ENCODE data around the gene NRIP1. TPM values are rescaled to one million over a fixed set of nuclear protein-coding genes. Genes with fewer than 3 reads are reported as not detected.
A peak's percentile ranks its signal among the peaks of the same experiment; 100 is the strongest.

NRIP1 gene
- total RNA-seq, 2 donors from 2014 or later = 29.9 to 35.9 TPM

- H3K9ac ChIP-seq (ENCODE audit: extremely low read depth, low read length, poor library complexity, severe bottlenecking) = peak overlapping the region; percentile 81
- peaks cover 70% of the 10 kb centered on the region for H3K4me1 Mint-ChIP-seq
- no peak overlapping the region for H3K27ac Mint-ChIP-seq
Measured at GRCh38 chr21:15061747-15062605, 2.8 kb downstream of the NRIP1 start.

DNA sequence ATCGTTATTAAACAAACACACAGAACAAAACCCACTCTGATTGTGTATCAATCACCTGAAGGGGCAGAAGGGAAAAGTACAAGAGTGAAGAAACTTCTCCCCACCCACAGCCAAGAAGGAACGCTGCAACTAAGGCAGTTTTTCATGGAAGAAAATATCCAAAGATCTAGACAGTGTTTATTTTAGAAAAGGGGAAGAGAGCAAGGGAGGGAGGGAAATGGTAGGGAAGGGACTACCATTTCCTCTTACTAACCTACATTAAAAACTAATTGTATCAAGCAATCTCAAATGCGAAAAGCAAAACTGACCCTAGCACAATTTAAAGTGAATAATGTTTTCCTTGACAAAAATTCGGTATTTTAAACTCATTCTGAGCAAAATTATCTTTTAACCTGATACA is 3.5 kb downstream of the NRIP1 start:
- TF ChIP-seq, protein P1, sequence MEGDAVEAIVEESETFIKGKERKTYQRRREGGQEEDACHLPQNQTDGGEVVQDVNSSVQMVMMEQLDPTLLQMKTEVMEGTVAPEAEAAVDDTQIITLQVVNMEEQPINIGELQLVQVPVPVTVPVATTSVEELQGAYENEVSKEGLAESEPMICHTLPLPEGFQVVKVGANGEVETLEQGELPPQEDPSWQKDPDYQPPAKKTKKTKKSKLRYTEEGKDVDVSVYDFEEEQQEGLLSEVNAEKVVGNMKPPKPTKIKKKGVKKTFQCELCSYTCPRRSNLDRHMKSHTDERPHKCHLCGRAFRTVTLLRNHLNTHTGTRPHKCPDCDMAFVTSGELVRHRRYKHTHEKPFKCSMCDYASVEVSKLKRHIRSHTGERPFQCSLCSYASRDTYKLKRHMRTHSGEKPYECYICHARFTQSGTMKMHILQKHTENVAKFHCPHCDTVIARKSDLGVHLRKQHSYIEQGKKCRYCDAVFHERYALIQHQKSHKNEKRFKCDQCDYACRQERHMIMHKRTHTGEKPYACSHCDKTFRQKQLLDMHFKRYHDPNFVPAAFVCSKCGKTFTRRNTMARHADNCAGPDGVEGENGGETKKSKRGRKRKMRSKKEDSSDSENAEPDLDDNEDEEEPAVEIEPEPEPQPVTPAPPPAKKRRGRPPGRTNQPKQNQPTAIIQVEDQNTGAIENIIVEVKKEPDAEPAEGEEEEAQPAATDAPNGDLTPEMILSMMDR (conservative IDR thresholded peaks at IDR 0.05) = no peak
- Histone ChIP-seq H3K27me3 (ENCODE audit: control insufficient read depth, insufficient read depth, low read length, poor library complexity, severe bottlenecking) (no peaks in the 10 kb centered on the region), H3K9me3 (ENCODE audit: control insufficient read depth, low read length) (no peaks in the 10 kb centered on the region), H3K9ac (ENCODE audit: extremely low read depth, low read length, poor library complexity, severe bottlenecking) (peak overlapping the region; percentile 2), H3K4me1 (ENCODE audit: control insufficient read depth, insufficient read depth, low read length) (peaks cover 32% of the 10 kb centered on the region), H3K27ac (ENCODE audit: low read depth, low read length) (no peak overlapping the region), H3K36me3 (ENCODE audit: control insufficient read depth, insufficient read depth, low read length) (no peaks in the 10 kb centered on the region), H3K4me3 (ENCODE audit: low read length) (peak overlapping the region; percentile 98)
- H3K27ac Mint-ChIP-seq = peak overlapping the region; percentile 0
- H3K27me3 Mint-ChIP-seq (ENCODE audit: insufficient read depth) = no peaks in the 10 kb centered on the region
- peaks cover 77% of the 10 kb centered on the region for H3K4me1 Mint-ChIP-seq
- 66 to 80% methylated on average over 1 to 2 of the region's 4 CpGs for WGBS, 2 experiments (ENCODE audit: insufficient coverage in 1 of 2, insufficient read length in 1 of 2)
- H3K4me3 Mint-ChIP-seq = peak overlapping the region; percentile 16
- DNase-seq = no peak
- H3K36me3 Mint-ChIP-seq (ENCODE audit: low read depth) = no peaks in the 10 kb centered on the region
- no peaks in the 10 kb centered on the region for H3K9me3 Mint-ChIP-seq

More at GRCh38 chr21:15061747-15062605, 2.8 kb downstream of the NRIP1 start:
- Histone ChIP-seq H3K27ac (ENCODE audit: low read depth, low read length) (no peak overlapping the region), H3K9me3 (ENCODE audit: control insufficient read depth, low read length) (no peaks in the 10 kb centered on the region), H3K4me1 (ENCODE audit: control insufficient read depth, insufficient read depth, low read length) (peaks cover 28% of the 10 kb centered on the region), H3K27me3 (ENCODE audit: control insufficient read depth, insufficient read depth, low read length, poor library complexity, severe bottlenecking) (no peaks in the 10 kb centered on the region), H3K36me3 (ENCODE audit: control insufficient read depth, insufficient read depth, low read length) (no peaks in the 10 kb centered on the region), H3K4me3 (ENCODE audit: low read length) (peak overlapping the region; percentile 98)
- TF ChIP-seq, protein P1 (conservative IDR thresholded peaks at IDR 0.05) = no peak
- Mint-ChIP-seq H3K36me3 (ENCODE audit: low read depth) (no peaks in the 10 kb centered on the region), H3K9me3 (no peaks in the 10 kb centered on the region), H3K27me3 (ENCODE audit: insufficient read depth) (no peaks in the 10 kb centered on the region), H3K4me3 (peak overlapping the region; percentile 83)
- DNase-seq = no peak
- WGBS, 2 experiments (ENCODE audit: insufficient coverage in 1 of 2, insufficient read length in 1 of 2) = 83 to 87% methylated on average over 6 of the region's 6 CpGs

DNA sequence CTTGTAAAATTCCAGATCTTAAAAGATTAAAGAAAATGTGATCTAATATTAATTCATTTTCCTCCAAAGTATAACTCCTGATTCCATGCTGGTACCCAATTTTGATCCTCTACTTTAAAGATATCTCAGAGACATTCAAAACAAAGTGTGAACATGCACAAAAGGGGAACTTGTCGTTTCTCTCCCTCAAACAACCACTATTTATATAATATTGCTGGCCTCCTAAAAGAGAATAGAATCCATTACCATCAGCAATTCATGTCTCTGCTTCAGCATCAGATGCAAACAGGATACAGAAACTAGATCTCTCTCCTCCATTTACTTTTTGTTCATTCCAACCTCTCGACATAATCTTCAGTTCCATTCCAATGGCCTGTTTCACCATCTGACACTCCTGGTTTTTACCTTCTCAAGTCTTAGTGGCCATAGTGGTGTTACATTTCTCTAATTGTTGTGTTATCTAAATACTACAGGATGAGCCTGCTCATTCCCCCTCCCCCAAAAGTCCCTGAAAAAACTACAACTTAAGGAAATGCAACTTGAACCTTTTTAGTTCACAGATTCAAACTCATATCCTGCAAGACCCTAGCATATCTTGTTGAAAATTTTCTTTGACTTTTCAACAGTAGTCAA is 4.1 kb downstream of the NRIP1 start:
- no peaks in the 10 kb centered on the region for H3K9me3 ChIP-seq (ENCODE audit: control insufficient read depth, low read length)
- Mint-ChIP-seq H3K27me3 (ENCODE audit: insufficient read depth) (no peaks in the 10 kb centered on the region), H3K36me3 (ENCODE audit: low read depth) (no peaks in the 10 kb centered on the region), H3K27ac (peak overlapping the region; percentile 0), H3K4me1 (peaks cover 76% of the 10 kb centered on the region), H3K4me3 (peak overlapping the region; percentile 16), H3K9me3 (no peaks in the 10 kb centered on the region)
- no peak for DNase-seq
- H3K36me3 ChIP-seq (ENCODE audit: control insufficient read depth, insufficient read depth, low read length) = no peaks in the 10 kb centered on the region
- WGBS, 2 experiments (ENCODE audit: insufficient coverage in 1 of 2, insufficient read length in 1 of 2) = 40 to 48% methylated on average over 1 to 2 of the region's 2 CpGs
- H3K9ac ChIP-seq (ENCODE audit: extremely low read depth, low read length, poor library complexity, severe bottlenecking) = no peak overlapping the region
- no peak overlapping the region for H3K27ac ChIP-seq (ENCODE audit: low read depth, low read length)
- TF ChIP-seq, protein P1 (conservative IDR thresholded peaks at IDR 0.05) = no peak
- peak overlapping the region; percentile 98 for H3K4me3 ChIP-seq (ENCODE audit: low read length)
- H3K27me3 ChIP-seq (ENCODE audit: control insufficient read depth, insufficient read depth, low read length, poor library complexity, severe bottlenecking) = no peaks in the 10 kb centered on the region
- peaks cover 32% of the 10 kb centered on the region for H3K4me1 ChIP-seq (ENCODE audit: control insufficient read depth, insufficient read depth, low read length)
